ENCODE data around the gene DNAAF3.

Gene DNAAF3

GRCh38 chr19:55115446-55116065 lies 50.9 kb downstream of the DNAAF3 start:
- FAIRE-seq = no peak

DNA sequence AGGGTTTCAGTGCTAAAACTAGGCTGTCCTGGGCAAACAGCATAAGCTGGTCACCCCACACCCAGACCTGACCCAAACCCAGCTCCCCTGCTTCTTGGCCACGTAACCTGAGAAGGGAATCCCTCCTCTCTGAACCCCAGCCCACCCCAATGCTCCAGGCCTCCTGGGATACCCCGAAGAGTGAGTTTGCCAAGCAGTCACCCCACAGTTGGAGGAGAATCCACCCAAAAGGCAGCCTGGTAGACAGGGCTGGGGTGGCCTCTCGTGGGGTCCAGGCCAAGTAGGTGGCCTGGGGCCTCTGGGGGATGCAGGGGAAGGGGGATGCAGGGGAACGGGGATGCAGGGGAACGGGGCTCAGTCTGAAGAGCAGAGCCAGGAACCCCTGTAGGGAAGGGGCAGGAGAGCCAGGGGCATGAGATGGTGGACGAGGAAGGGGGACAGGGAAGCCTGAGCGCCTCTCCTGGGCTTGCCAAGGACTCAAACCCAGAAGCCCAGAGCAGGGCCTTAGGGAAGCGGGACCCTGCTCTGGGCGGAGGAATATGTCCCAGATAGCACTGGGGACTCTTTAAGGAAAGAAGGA lies 51.8 kb downstream of the DNAAF3 start:
- no peak for FAIRE-seq

- no peak for FAIRE-seq
These were observed 52.8 kb downstream of the DNAAF3 start for GRCh38 chr19:55113570-55114039.

DNA sequence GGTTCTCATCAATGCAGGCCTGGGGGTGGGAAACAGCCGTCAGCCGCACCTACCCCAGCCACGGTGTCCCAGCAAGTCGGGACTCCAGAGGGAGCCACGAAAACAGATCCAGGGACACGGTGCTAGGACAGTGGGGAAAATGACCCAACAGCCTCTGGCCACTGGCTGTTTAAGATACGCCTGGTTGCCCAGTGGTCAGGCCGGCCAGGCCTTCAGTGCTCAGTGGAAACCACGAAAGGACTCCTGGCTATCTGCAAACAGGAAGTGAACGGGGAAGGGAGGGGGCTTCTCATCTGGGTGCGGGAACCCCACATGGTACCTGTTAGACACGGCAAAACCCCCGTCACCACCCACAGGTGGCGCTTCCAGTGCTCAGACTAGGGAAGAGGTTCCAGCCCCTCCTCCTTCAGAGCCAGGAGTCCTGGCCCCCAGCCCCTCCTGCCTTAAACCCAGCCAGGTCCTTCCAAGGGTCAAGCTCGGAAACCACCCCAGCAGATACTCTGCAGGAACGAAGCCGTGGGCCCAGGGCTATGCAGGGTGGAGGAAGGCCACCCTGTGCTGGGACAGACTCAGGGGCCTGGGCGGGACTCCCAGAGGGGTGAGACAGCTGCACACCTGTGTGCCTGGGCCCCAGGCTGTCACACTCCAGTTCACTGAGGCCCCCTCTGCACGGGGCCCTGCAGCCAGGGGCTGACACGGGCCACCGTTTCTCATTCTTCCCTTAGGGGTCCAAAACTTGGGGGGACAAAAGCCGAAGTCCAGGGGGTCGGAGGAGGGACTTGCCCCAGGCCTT lies 53.4 kb downstream of the DNAAF3 start:
- no peak for FAIRE-seq

GRCh38 chr19:55112246-55112776 lies 54.1 kb downstream of the DNAAF3 start:
- no peak for FAIRE-seq

- no peak for FAIRE-seq
These were observed 55.1 kb downstream of the DNAAF3 start for GRCh38 chr19:55111238-55111831.

DNA sequence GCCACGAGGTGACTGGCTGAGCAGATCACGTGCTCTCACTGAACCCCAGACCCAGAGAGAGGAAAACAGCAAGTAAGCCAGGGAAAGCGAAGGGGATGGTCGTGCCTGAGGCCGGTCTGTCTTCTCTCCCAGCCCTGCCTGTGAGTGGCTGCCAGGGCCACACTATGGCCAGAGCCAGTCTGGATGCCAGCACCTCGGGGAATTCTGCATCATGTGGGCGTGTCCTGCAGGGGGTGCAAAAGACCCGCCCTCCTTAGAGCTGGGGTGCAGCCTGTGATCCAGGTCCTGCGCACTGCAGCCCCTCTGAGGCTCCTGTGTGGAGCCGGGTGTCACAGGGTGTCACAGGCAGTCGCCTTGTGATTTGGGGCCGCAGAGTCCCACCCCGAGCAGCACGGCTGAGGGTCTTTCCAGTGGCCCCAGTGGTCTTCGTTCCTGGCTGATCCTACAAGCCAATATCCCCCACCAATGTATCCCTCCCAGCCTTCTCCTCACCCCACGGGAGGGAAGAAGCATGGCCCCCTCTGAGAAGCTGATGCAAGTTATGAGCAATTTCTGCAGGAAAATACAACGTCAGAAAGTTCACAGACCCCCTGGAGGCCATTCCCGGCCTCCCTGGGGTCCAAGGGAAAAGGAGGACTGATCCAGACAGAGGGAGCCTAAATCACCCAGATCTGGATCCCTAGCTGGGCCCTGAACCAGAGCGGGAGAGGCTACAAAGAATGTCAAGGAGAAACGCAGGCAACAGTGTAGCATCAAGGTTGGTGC lies 56.7 kb downstream of the DNAAF3 start:
- no peak for FAIRE-seq
